HCT116 (cell line): ENCODE data around the gene TMEM138. TPM values are rescaled to one million over a fixed set of nuclear protein-coding genes. Genes with fewer than 3 reads are reported as not detected.

Source experiments
- ATAC-seq: fragments of 200-7000 bp; cut with Tn5 transposase; 2 replicates; pipeline ENCODE4 v1.9.1; 2020; ENCODE audit warnings: mild to moderate bottlenecking, moderate library complexity
- BruUV-seq: library from RNA; stranded (reverse); fragments of 400-500 nt; replicated peaks from 2 replicates; lab custom pipeline; 2021; lab: Mats Ljungman, UMichigan
- CTCF ChIA-PET: fragments of 300-600 bp; sonication (Branson Sonifier 250); formaldehyde crosslinking; loops from one replicate; lab custom pipeline; 2021; ENCODE audit warnings: antibody characterized with exemption; lab: Charles Lee
- POLR2A ChIA-PET: fragments of 300-600, 350-600 bp; sonication (Branson Sonifier 250); formaldehyde crosslinking; loops from one replicate; lab custom pipeline; 2021; ENCODE audit warnings: antibody characterized with exemption; lab: Charles Lee
- RAD21 ChIA-PET, 2 experiments: fragments of 300-600 bp; sonication (Branson Sonifier 250); formaldehyde crosslinking; loops; one replicate each; lab custom pipeline; 2023; ENCODE audit warnings: low total read pairs in 2 of 2; ENCODE audit not compliant: uncharacterized antibody in 2 of 2, unreplicated experiment in 2 of 2, low non-redundant PET in 1 of 2; lab: Charles Lee
- DNase-seq: peaks from one replicate; pipeline ENCODE4 v3.0.0-alpha.2; 2010; ENCODE audit warnings: low read depth, low spot score
- H2AFZ ChIP-seq: fragments of 200-600 bp; shearing (Covaris generic), sonication (generic); 2 replicates; pipeline ENCODE4 v1.6.1; 2017; ENCODE audit warnings: low read depth, mixed run types, mixed read lengths, antibody characterized with exemption, low read length; ENCODE audit not compliant: poor library complexity, severe bottlenecking
- H3K27ac ChIP-seq: 2 replicates; pipeline ENCODE4 v1.5.1; 2012; ENCODE audit warnings: low read depth, low read length
- H3K27me3 ChIP-seq: fragments of 200-600 bp; sonication (generic); 2 replicates; pipeline ENCODE4 v1.6.1; 2016; ENCODE audit warnings: mixed run types, low read length, mixed read lengths; ENCODE audit not compliant: insufficient read depth
- H3K36me3 ChIP-seq, 2 experiments: fragments of 200-500 bp in 1 of 2; fragments of 200-600 bp in 1 of 2; sonication (Bioruptor generic) in 1 of 2; sonication (generic) in 1 of 2; 2 replicates each; pipeline versions ENCODE4 v1.5.1 to v1.6.1; 2014 to 2016; ENCODE audit warnings: low read length in 2 of 2, inconsistent platforms in 1 of 2, mixed read lengths in 1 of 2, mixed run types in 1 of 2; ENCODE audit not compliant: insufficient read depth in 2 of 2, control insufficient read depth in 1 of 2
- H3K4me1 ChIP-seq, 2 experiments: fragments of 200-600 bp in 1 of 2; sonication (generic) in 1 of 2; 2 replicates each; pipeline versions ENCODE4 v1.5.1 to v1.6.1; 2012 to 2017; ENCODE audit warnings: low read length in 2 of 2, inconsistent platforms in 1 of 2, mild to moderate bottlenecking in 1 of 2, mixed read lengths in 1 of 2, mixed run types in 1 of 2, moderate library complexity in 1 of 2; ENCODE audit not compliant: insufficient read depth in 2 of 2, control insufficient read depth in 1 of 2
- H3K4me2 ChIP-seq: fragments of 200-600 bp; sonication (generic); 2 replicates; pipeline ENCODE4 v1.6.1; 2017; ENCODE audit warnings: mixed run types, low read length, mixed read lengths
- H3K4me3 ChIP-seq, 2 experiments: fragments of 200-600 bp in 1 of 2; sonication (generic) in 1 of 2; replicated peaks in 1 of 2; 2 replicates each; pipeline ENCODE4 v1.5.1; 2011 to 2016; ENCODE audit warnings: low read length in 2 of 2, control low read depth in 1 of 2, low read depth in 1 of 2, mild to moderate bottlenecking in 1 of 2, mixed read lengths in 1 of 2, mixed run types in 1 of 2
- H3K79me2 ChIP-seq: fragments of 200-600 bp; sonication (generic); 2 replicates; pipeline ENCODE4 v1.6.1; 2017; ENCODE audit warnings: mild to moderate bottlenecking, mixed run types, low read length, moderate library complexity, mixed read lengths; ENCODE audit not compliant: insufficient read depth
- H3K9ac ChIP-seq: fragments of 200-600 bp; sonication (generic); 2 replicates; pipeline ENCODE4 v1.6.1; 2016; ENCODE audit warnings: low read length, mixed read lengths
- H3K9me2 ChIP-seq: fragments of 200-600 bp; sonication (generic), shearing (Covaris generic); 2 replicates; pipeline ENCODE4 v1.6.1; 2017; ENCODE audit warnings: mixed run types, mild to moderate bottlenecking, moderate library complexity; ENCODE audit not compliant: insufficient read depth
- H3K9me3 ChIP-seq, 2 experiments: fragments of 200-500 bp in 1 of 2; fragments of 200-600 bp in 1 of 2; sonication (Bioruptor generic) in 1 of 2; sonication (generic) in 1 of 2; 2 replicates each; pipeline ENCODE4 v1.6.1; 2014 to 2017; ENCODE audit warnings: low read length in 2 of 2, mixed read lengths in 2 of 2, inconsistent platforms in 1 of 2, low read depth in 1 of 2, mild to moderate bottlenecking in 1 of 2, mixed run types in 1 of 2, moderate library complexity in 1 of 2; ENCODE audit not compliant: control insufficient read depth in 1 of 2, insufficient read depth in 1 of 2
- H4K20me1 ChIP-seq: fragments of 200-600 bp; sonication (generic), shearing (Covaris generic); 2 replicates; pipeline ENCODE4 v1.6.1; 2017; ENCODE audit warnings: mixed run types, mild to moderate bottlenecking, moderate library complexity; ENCODE audit not compliant: insufficient read depth
- CBX3 ChIP-seq: IDR thresholded peaks from 2 replicates; pipeline ENCODE4 v1.6.1; 2012; ENCODE audit warnings: low read depth
- EGR1 ChIP-seq: IDR thresholded peaks from 2 replicates; pipeline ENCODE4 v1.6.1; 2012; ENCODE audit warnings: low read depth
- EZH2 ChIP-seq: fragments of 200-600 bp; sonication (generic); IDR thresholded peaks from 2 replicates; pipeline ENCODE4 v1.6.1; 2017; ENCODE audit warnings: antibody characterized with exemption, mixed run types
- EZH2phosphoT487 ChIP-seq: fragments of 200-600 bp; IDR thresholded peaks from 2 replicates; pipeline ENCODE4 v1.6.1; 2018; ENCODE audit warnings: antibody characterized with exemption, borderline replicate concordance
- FOSL1 ChIP-seq: IDR thresholded peaks from 2 replicates; pipeline ENCODE4 v1.6.1; 2012; ENCODE audit warnings: low read depth
- MAX ChIP-seq: IDR thresholded peaks from 2 replicates; pipeline ENCODE4 v1.6.1; 2012
- RAD21 ChIP-seq: IDR thresholded peaks from 2 replicates; pipeline ENCODE4 v1.6.1; 2012; ENCODE audit warnings: low read depth, mild to moderate bottlenecking
- SIN3A ChIP-seq: IDR thresholded peaks from 2 replicates; pipeline ENCODE4 v1.6.1; 2012; ENCODE audit warnings: low read depth
- SP1 ChIP-seq: IDR thresholded peaks from 2 replicates; pipeline ENCODE4 v1.6.1; 2012; ENCODE audit warnings: low read depth
- SRF ChIP-seq: IDR thresholded peaks from 2 replicates; pipeline ENCODE4 v1.6.1; 2012; ENCODE audit warnings: low read depth
- TCF7L2 ChIP-seq: IDR thresholded peaks from 2 replicates; pipeline ENCODE4 v1.7.0; 2011; ENCODE audit warnings: borderline replicate concordance, inconsistent platforms; ENCODE audit not compliant: insufficient read depth, insufficient read length; ENCODE audit errors: extremely low read depth
- YY1 ChIP-seq: IDR thresholded peaks from 2 replicates; pipeline ENCODE4 v1.6.1; 2011; ENCODE audit warnings: low read length, low read depth, moderate library complexity, mild to moderate bottlenecking; ENCODE audit not compliant: insufficient replicate concordance; ENCODE audit errors: extremely low read depth
- ZBTB33 ChIP-seq: IDR thresholded peaks from 2 replicates; pipeline ENCODE4 v1.6.1; 2011; ENCODE audit warnings: mild to moderate bottlenecking, low read length, moderate library complexity; ENCODE audit not compliant: insufficient replicate concordance; ENCODE audit errors: extremely low read depth
- ZFX ChIP-seq: fragments of 450-650 bp; IDR thresholded peaks from 2 replicates; pipeline ENCODE4 v1.6.1; 2017
- ZNF274 ChIP-seq: fragments of 200-500 bp; sonication (Bioruptor generic); IDR thresholded peaks from 2 replicates; pipeline ENCODE4 v1.6.1; 2014; ENCODE audit warnings: mild to moderate bottlenecking, low read depth, low read length, inconsistent platforms
- intact Hi-C: fragments of 100-400 bp; cut with micrococcal nuclease; formaldehyde crosslinking; loops from 2 replicates; pipeline ENCODE4 v1.10.0; 2022
- total RNA-seq: library from RNA; stranded (reverse); gene quantifications from one replicate; pipeline ENCODE4 v1.2.1, GENCODE V29; 2021; ENCODE audit not compliant: unreplicated experiment
- TF ChIP-seq, protein P1 (sequence below): IDR thresholded peaks from 2 replicates; pipeline ENCODE4 v1.6.1; 2012; ENCODE audit warnings: low read depth
- TF ChIP-seq, protein P2 (sequence below), 3 experiments: fragments of 200-600 bp in 1 of 3; sonication (generic) in 1 of 3; IDR thresholded peaks in 2 of 3; conservative IDR thresholded peaks in 1 of 3; 2 replicates each; pipeline ENCODE4 v1.5.1; 2012 to 2017; ENCODE audit warnings: low read depth in 2 of 3, low read length in 2 of 3, antibody characterized with exemption in 1 of 3, borderline replicate concordance in 1 of 3, control low read depth in 1 of 3, mild to moderate bottlenecking in 1 of 3, mixed read lengths in 1 of 3, mixed run types in 1 of 3, moderate library complexity in 1 of 3; ENCODE audit not compliant: insufficient read depth in 1 of 3

Gene TMEM138
- total RNA-seq, 1 experiment from 2014 or later: 45.0 TPM

GRCh38 chr11:61390161-61390560 lies 28.0 kb downstream of the TMEM138 start:
- Histone ChIP-seq H2AFZ (no peak overlapping the region), H3K9ac (no peak overlapping the region), H3K9me3 (no peaks in the 10 kb centered on the region), H3K4me3 (no peak overlapping the region), H4K20me1 (no peaks in the 10 kb centered on the region), H3K4me1 (peaks cover 3 to 16% of the 10 kb centered on the region in 2 experiments), H3K36me3 (peaks cover 0 to 4% of the 10 kb centered on the region in 2 experiments; a peak in 3 of 4 replicates), H3K79me2 (no peaks in the 10 kb centered on the region), H3K27me3 (no peaks in the 10 kb centered on the region), H3K9me2 (no peaks in the 10 kb centered on the region), H3K4me2 (no peak overlapping the region), H3K27ac (no peak overlapping the region)
- DNase-seq (no peak), ATAC-seq (no peak)
- TF ChIP-seq EZH2 (no peak), MAX (no peak), RAD21 (no peak), SP1 (no peak), YY1 (no peak), FOSL1 (no peak), SRF (no peak), CBX3 (no peak), TCF7L2 (no peak), EGR1 (no peak), EZH2phosphoT487 (no peak), ZFX (no peak), ZBTB33 (no peak), SIN3A (no peak), ZNF274 (no peak)
- TF ChIP-seq, protein P1, sequence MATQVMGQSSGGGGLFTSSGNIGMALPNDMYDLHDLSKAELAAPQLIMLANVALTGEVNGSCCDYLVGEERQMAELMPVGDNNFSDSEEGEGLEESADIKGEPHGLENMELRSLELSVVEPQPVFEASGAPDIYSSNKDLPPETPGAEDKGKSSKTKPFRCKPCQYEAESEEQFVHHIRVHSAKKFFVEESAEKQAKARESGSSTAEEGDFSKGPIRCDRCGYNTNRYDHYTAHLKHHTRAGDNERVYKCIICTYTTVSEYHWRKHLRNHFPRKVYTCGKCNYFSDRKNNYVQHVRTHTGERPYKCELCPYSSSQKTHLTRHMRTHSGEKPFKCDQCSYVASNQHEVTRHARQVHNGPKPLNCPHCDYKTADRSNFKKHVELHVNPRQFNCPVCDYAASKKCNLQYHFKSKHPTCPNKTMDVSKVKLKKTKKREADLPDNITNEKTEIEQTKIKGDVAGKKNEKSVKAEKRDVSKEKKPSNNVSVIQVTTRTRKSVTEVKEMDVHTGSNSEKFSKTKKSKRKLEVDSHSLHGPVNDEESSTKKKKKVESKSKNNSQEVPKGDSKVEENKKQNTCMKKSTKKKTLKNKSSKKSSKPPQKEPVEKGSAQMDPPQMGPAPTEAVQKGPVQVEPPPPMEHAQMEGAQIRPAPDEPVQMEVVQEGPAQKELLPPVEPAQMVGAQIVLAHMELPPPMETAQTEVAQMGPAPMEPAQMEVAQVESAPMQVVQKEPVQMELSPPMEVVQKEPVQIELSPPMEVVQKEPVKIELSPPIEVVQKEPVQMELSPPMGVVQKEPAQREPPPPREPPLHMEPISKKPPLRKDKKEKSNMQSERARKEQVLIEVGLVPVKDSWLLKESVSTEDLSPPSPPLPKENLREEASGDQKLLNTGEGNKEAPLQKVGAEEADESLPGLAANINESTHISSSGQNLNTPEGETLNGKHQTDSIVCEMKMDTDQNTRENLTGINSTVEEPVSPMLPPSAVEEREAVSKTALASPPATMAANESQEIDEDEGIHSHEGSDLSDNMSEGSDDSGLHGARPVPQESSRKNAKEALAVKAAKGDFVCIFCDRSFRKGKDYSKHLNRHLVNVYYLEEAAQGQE: no peak
- TF ChIP-seq, protein P2, sequence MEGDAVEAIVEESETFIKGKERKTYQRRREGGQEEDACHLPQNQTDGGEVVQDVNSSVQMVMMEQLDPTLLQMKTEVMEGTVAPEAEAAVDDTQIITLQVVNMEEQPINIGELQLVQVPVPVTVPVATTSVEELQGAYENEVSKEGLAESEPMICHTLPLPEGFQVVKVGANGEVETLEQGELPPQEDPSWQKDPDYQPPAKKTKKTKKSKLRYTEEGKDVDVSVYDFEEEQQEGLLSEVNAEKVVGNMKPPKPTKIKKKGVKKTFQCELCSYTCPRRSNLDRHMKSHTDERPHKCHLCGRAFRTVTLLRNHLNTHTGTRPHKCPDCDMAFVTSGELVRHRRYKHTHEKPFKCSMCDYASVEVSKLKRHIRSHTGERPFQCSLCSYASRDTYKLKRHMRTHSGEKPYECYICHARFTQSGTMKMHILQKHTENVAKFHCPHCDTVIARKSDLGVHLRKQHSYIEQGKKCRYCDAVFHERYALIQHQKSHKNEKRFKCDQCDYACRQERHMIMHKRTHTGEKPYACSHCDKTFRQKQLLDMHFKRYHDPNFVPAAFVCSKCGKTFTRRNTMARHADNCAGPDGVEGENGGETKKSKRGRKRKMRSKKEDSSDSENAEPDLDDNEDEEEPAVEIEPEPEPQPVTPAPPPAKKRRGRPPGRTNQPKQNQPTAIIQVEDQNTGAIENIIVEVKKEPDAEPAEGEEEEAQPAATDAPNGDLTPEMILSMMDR (IDR thresholded peaks at IDR 0.05 in 2 of 3, conservative IDR thresholded peaks at IDR 0.05 in 1 of 3; ENCODE audit: borderline replicate concordance in 1 of 3, insufficient read depth in 1 of 3, low read depth in 2 of 3, low read length in 2 of 3): no peak
- intact Hi-C loops: no loop called here
- no TSS peak for BruUV-seq
- ChIA-PET RAD21 (no interaction called here), POLR2A (interaction anchor here (0.6 kb wide), 1 partner anchor 614 kb away, joined by 4 read pairs; no protein-coding TSS in a partner anchor), CTCF (no interaction called here)
